Measurements from ENCODE around the gene CABLES1. TPM values are rescaled to one million over a fixed set of nuclear protein-coding genes. Genes with fewer than 3 reads are reported as not detected.
"Not testable (repeated sequence)": the region's sequence is repeated elsewhere in the genome, so short reads cannot be mapped to it uniquely, and the experiment has no call there.

Gene CABLES1
- total RNA-seq, 2 experiments from 2014 or later = 3.7 to 3.8 TPM

- no peak for ATAC-seq
- Mint-ChIP-seq H3K4me1 (no peaks in the 10 kb centered on the region), H3K36me3 (ENCODE audit: low read depth) (no peaks in the 10 kb centered on the region), H3K4me3 (no peak overlapping the region), H3K27ac (no peak overlapping the region), H3K27me3 (no peaks in the 10 kb centered on the region), H3K9me3 (ENCODE audit: low read depth) (no peaks in the 10 kb centered on the region)
- ChIA-PET CTCF (interaction anchor here (1.6 kb wide), 1 partner anchor 9 kb away, joined by 6 read pairs; no protein-coding TSS in a partner anchor), POLR2A (no interaction called here)
- intact Hi-C loops (cut with DNase I, micrococcal nuclease) = no loop called here
- DNase-seq = no peak
These were observed 20.8 kb downstream of the CABLES1 start for GRCh38 chr18:23156134-23156533.

- H3K27me3 Mint-ChIP-seq = no peaks in the 10 kb centered on the region
- no peak overlapping the region for H3K4me3 Mint-ChIP-seq
- ChIA-PET POLR2A (no interaction called here), CTCF (interaction anchor here (0.7 kb wide), 1 partner anchor 63 kb away, joined by 3 read pairs; no protein-coding TSS in a partner anchor)
- H3K4me1 Mint-ChIP-seq = no peaks in the 10 kb centered on the region
- ATAC-seq (no peak), DNase-seq (no peak)
- no peaks in the 10 kb centered on the region for H3K36me3 Mint-ChIP-seq (ENCODE audit: low read depth)
- intact Hi-C loops (cut with DNase I, micrococcal nuclease) = no loop called here
- H3K27ac Mint-ChIP-seq = no peak overlapping the region
- no peaks in the 10 kb centered on the region for H3K9me3 Mint-ChIP-seq (ENCODE audit: low read depth)
These were observed 22.8 kb downstream of the CABLES1 start for GRCh38 chr18:23158058-23158457.

- H3K27me3 Mint-ChIP-seq; ATAC-seq; DNase-seq; H3K4me3 Mint-ChIP-seq; H3K9me3 Mint-ChIP-seq (ENCODE audit: low read depth); CTCF ChIA-PET; H3K27ac Mint-ChIP-seq; POLR2A ChIA-PET; H3K4me1 Mint-ChIP-seq; intact Hi-C loops (cut with DNase I, micrococcal nuclease); H3K36me3 Mint-ChIP-seq (ENCODE audit: low read depth): not testable (repeated sequence)
These were observed 23.6 kb downstream of the CABLES1 start for GRCh38 chr18:23158884-23159283.

GRCh38 chr18:23159344-23159743 lies 24.1 kb downstream of the CABLES1 start:
- DNase-seq = no peak
- no peak for ATAC-seq
- ChIA-PET POLR2A (no interaction called here), CTCF (interaction anchor here (0.7 kb wide), 1 partner anchor 228 kb away, joined by 3 read pairs; no protein-coding TSS in a partner anchor)
- Mint-ChIP-seq H3K36me3 (ENCODE audit: low read depth) (no peaks in the 10 kb centered on the region), H3K4me3 (no peak overlapping the region), H3K27me3 (no peaks in the 10 kb centered on the region), H3K9me3 (ENCODE audit: low read depth) (no peaks in the 10 kb centered on the region), H3K4me1 (no peaks in the 10 kb centered on the region), H3K27ac (no peak overlapping the region)
- intact Hi-C loops (cut with DNase I, micrococcal nuclease) = no loop called here

- Mint-ChIP-seq H3K4me1 (no peaks in the 10 kb centered on the region), H3K9me3 (ENCODE audit: low read depth) (no peaks in the 10 kb centered on the region), H3K36me3 (ENCODE audit: low read depth) (no peaks in the 10 kb centered on the region), H3K27ac (no peak overlapping the region), H3K4me3 (no peak overlapping the region), H3K27me3 (peaks cover 3% of the 10 kb centered on the region)
- DNase-seq (no peak), ATAC-seq (no peak)
- ChIA-PET CTCF (interaction anchor here (0.7 kb wide), 1 partner anchor 23 kb away, joined by 4 read pairs; no protein-coding TSS in a partner anchor), POLR2A (no interaction called here)
- intact Hi-C loops (cut with DNase I, micrococcal nuclease) = no loop called here
These were observed 27.2 kb downstream of the CABLES1 start for GRCh38 chr18:23162473-23162872.

- no peak overlapping the region for H3K27ac Mint-ChIP-seq
- H3K36me3 Mint-ChIP-seq (ENCODE audit: low read depth) = no peaks in the 10 kb centered on the region
- ChIA-PET CTCF (interaction anchor here (0.6 to 1.7 kb wide), 5 partner anchors 11 to 248 kb away, joined by 3 to 5 read pairs (median 3); no protein-coding TSS in a partner anchor), POLR2A (interaction anchor here (0.6 kb wide), 1 partner anchor 322 kb away, joined by 4 read pairs; no protein-coding TSS in a partner anchor)
- H3K27me3 Mint-ChIP-seq = peaks cover 3% of the 10 kb centered on the region
- intact Hi-C loops (cut with DNase I, micrococcal nuclease) = no loop called here
- DNase-seq (no peak), ATAC-seq (no peak)
- no peaks in the 10 kb centered on the region for H3K4me1 Mint-ChIP-seq
- no peak overlapping the region for H3K4me3 Mint-ChIP-seq
- H3K9me3 Mint-ChIP-seq (ENCODE audit: low read depth) = no peaks in the 10 kb centered on the region
These were observed 28.7 kb downstream of the CABLES1 start for GRCh38 chr18:23163786-23164533.

GRCh38 chr18:23165271-23166068 lies 30.2 kb downstream of the CABLES1 start:
- Mint-ChIP-seq H3K36me3 (ENCODE audit: low read depth) (no peaks in the 10 kb centered on the region), H3K4me3 (no peak overlapping the region), H3K27ac (no peak overlapping the region), H3K27me3 (peaks cover 3% of the 10 kb centered on the region), H3K9me3 (ENCODE audit: low read depth) (no peaks in the 10 kb centered on the region), H3K4me1 (no peaks in the 10 kb centered on the region)
- intact Hi-C loops (cut with DNase I, micrococcal nuclease) = no loop called here
- ChIA-PET CTCF (interaction anchor here (1.0 to 1.6 kb wide), 2 partner anchors 10 to 246 kb away, joined by 3 read pairs; no protein-coding TSS in a partner anchor), POLR2A (no interaction called here)
- ATAC-seq (no peak), DNase-seq (no peak)

GRCh38 chr18:23166891-23167541 lies 31.7 kb downstream of the CABLES1 start:
- DNase-seq = no peak
- Mint-ChIP-seq H3K27me3 (peaks cover 3% of the 10 kb centered on the region), H3K36me3 (ENCODE audit: low read depth) (no peaks in the 10 kb centered on the region), H3K4me3 (no peak overlapping the region), H3K27ac (no peak overlapping the region), H3K4me1 (no peaks in the 10 kb centered on the region), H3K9me3 (ENCODE audit: low read depth) (no peaks in the 10 kb centered on the region)
- ChIA-PET CTCF (no interaction called here), POLR2A (no interaction called here)
- intact Hi-C loops (cut with DNase I, micrococcal nuclease) = no loop called here
- ATAC-seq = no peak

- H3K36me3 Mint-ChIP-seq (ENCODE audit: low read depth) = no peaks in the 10 kb centered on the region
- H3K4me1 Mint-ChIP-seq = no peaks in the 10 kb centered on the region
- H3K27ac Mint-ChIP-seq = no peak overlapping the region
- intact Hi-C loops (cut with DNase I, micrococcal nuclease) = no loop called here
- ChIA-PET POLR2A (no interaction called here), CTCF (interaction anchor here (0.8 kb wide), 1 partner anchor 36 kb away, joined by 3 read pairs; no protein-coding TSS in a partner anchor)
- DNase-seq = no peak
- no peak for ATAC-seq
- H3K27me3 Mint-ChIP-seq = peaks cover 6% of the 10 kb centered on the region
- H3K9me3 Mint-ChIP-seq (ENCODE audit: low read depth) = no peaks in the 10 kb centered on the region
- H3K4me3 Mint-ChIP-seq = no peak overlapping the region
These were observed 34.4 kb downstream of the CABLES1 start for GRCh38 chr18:23169673-23170044.

- CTCF ChIA-PET = no interaction called here
- H3K36me3 Mint-ChIP-seq (ENCODE audit: low read depth) = no peaks in the 10 kb centered on the region
- no peaks in the 10 kb centered on the region for H3K9me3 Mint-ChIP-seq (ENCODE audit: low read depth)
- DNase-seq (no peak), ATAC-seq (no peak)
- intact Hi-C loops (cut with DNase I, micrococcal nuclease) = no loop called here
- no peak overlapping the region for H3K27ac Mint-ChIP-seq
- peaks cover 6% of the 10 kb centered on the region for H3K27me3 Mint-ChIP-seq
- H3K4me3 Mint-ChIP-seq = no peak overlapping the region
- H3K4me1 Mint-ChIP-seq = no peaks in the 10 kb centered on the region
- POLR2A ChIA-PET = no interaction called here
These were observed 34.9 kb downstream of the CABLES1 start for GRCh38 chr18:23170137-23170536.

- ChIA-PET POLR2A (no interaction called here), CTCF (no interaction called here)
- H3K27me3 Mint-ChIP-seq = peaks cover 6% of the 10 kb centered on the region
- DNase-seq (no peak), ATAC-seq (no peak)
- H3K27ac Mint-ChIP-seq = no peak overlapping the region
- no peaks in the 10 kb centered on the region for H3K4me1 Mint-ChIP-seq
- intact Hi-C loops (cut with DNase I, micrococcal nuclease) = no loop called here
- no peaks in the 10 kb centered on the region for H3K36me3 Mint-ChIP-seq (ENCODE audit: low read depth)
- H3K4me3 Mint-ChIP-seq = no peak overlapping the region
- H3K9me3 Mint-ChIP-seq (ENCODE audit: low read depth) = no peaks in the 10 kb centered on the region
These were observed 36.4 kb downstream of the CABLES1 start for GRCh38 chr18:23171581-23172156.
